C1 segment of cervical spinal cord (tissue), 14 donors: ENCODE results near the gene VLDLR.

ENCODE experiments used
- DNase-seq, 14 donors: peaks; one replicate each; lab custom pipeline; 2025; lab: John Stamatoyannopoulos, UW

The VLDLR gene

GRCh38 chr9:2621722-2622460, at the start of gene VLDLR:
Gene VLDLR, plus strand, starts transcription at chr9:2621787. Its CDS starts 403 bp downstream, at chr9:2622190.
- DNase-seq: peak in 12 of 14 donors; percentile 56 to 88 (median 74)

DNA sequence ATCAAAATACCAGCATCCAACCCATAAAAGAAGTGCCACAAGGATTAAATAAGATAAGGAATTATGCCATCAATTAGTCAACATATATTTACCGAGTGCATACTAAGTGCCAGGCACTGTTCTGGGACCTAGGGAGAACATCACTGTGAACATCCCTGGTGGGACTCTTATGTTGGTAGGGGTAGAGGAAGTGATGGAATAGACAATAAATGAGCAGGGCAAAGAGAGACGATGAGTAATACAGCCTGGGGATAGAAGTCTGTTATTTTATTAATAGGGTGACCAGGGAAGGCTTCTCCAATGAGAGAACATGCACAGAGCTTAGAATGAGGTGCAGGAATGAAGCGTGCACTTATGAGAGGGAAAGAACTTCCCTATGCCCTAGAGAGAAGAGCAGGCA, 47.4 kb upstream of the VLDLR start:
- DNase-seq: no peak

DNA sequence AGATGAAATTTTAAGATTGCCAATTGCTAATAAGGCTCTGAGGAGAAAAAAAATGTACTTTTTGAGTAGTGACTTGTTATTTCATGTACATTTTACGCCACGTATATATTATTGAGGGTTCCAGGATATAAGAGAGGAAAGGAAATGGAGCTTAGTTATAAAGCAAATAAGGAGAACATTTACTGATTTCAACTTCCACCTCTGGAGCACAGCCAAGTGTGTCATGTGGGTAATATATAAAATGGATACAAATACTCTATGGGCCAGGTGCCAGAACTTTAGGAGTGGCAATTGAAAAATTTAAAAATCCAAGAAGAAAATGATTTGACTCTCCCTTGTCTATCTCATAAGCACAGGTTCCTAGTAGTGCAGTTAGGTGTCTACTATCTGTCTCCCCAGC, 45.0 kb upstream of the VLDLR start:
- DNase-seq: no peak

DNA sequence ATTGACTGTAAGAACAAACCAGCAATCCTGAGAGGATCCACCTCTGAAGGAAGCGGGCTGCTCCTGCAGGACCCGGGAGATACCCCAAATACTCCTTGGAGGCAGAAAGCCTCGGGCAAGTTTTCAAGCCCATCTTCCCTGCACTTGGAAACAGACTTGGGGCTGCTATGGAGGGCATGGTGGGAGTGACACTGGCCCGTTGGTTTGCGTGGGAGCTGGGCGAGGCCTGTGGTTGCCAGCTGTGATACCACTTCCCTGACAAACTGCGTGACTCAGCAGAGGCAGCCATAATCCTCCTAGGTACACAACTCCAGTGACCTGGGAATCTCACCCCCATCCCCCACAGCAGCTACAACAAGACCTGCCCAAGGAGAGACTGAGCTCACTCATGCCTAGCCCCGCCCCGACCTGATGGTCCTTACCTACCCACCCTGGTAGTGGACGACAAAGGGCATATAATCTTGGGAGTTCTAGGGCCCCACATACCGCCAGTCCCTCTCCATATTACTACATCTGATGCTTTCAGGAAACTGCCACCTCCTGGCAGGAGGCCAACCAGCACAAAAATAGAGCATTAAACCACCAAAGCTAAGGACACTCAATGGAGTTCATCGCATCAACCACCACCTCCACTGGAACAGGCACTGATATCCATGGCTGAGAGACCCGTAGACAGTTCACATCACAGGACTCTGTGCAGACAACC, 38.1 kb upstream of the VLDLR start:
- no peak for DNase-seq

DNA sequence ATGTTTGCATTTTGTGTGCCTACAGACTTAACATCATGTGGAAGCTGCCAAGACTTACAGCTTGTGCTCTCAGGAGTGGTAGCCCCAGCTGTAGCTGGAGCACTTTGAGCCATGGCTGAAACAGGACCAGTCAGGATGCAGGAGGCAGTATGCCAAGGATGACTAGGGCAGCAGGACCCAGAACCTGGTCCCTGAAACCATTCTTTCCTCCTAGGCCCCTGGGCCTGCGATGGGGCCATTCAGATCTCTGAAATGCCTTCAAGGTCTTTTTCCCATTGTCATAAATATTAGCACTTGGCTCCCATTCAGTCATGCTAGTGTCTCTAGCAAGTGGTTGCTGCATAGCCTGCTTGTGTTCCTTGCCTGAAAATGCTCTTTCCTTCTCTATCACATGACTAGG, 29.6 kb upstream of the VLDLR start:
- DNase-seq: no peak

DNA sequence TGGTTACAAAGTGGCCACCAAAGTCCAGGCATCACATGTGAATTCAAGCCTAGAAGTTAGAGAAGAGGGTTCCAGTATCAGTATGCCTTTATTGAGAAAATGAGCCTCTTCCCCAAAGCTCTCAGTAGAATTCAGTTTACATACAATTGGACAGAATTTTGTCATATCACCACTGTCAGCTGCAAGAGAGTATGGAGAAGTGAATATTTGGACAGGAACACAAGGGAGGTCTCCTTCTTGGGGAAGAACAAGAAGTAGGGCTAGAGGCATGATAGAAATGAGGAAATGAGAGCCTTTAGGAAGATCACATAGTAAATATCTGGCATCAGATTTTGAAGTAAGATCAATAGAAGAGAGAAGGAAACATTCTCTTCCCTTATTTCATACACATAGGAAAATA, 27.8 kb upstream of the VLDLR start:
- no peak for DNase-seq

GRCh38 chr9:2595973-2596372, 25.6 kb upstream of the VLDLR start:
- DNase-seq: no peak

DNA sequence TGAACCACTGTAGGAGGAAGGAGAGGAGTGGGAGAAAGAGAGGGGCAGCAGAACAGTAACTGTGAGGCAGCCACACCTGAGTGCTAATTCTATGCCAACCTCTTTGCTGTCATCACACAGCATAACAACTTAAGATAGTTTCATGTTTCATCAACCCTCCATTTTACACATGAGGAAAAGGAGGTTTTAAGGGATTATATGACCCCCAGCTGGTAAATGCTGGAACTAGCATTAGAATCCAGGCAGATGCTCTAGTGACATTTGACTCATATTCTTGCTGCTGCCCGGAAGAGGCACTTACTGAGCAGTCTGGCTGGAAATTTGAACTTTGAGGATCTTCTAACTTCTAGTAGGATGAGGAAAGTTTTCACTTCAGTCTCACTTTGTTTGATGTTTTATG, 24.1 kb upstream of the VLDLR start:
- DNase-seq: no peak

DNA sequence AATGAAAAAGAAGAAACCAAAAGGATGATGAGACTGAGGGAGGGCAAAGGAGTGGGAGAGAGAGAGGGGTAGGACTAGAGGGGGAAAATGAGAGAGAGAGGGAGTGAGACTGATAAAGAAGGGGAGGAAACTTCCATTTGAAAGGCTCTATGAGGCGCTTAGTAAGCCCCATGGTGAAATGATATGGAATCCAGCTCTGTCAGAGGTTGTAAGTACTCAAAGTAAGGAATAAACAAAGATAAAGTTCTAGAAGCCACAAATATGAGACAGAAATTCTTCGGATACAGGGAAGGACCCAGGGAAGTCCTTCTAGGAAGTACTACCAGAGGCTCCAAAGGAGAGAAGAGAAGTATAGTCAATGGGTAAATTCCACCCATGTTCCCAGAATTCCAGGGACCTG, 21.7 kb upstream of the VLDLR start:
- DNase-seq: no peak

GRCh38 chr9:2600307-2600706, 21.3 kb upstream of the VLDLR start:
- DNase-seq: no peak

GRCh38 chr9:2601785-2602378, 19.7 kb upstream of the VLDLR start:
- no peak for DNase-seq

DNA sequence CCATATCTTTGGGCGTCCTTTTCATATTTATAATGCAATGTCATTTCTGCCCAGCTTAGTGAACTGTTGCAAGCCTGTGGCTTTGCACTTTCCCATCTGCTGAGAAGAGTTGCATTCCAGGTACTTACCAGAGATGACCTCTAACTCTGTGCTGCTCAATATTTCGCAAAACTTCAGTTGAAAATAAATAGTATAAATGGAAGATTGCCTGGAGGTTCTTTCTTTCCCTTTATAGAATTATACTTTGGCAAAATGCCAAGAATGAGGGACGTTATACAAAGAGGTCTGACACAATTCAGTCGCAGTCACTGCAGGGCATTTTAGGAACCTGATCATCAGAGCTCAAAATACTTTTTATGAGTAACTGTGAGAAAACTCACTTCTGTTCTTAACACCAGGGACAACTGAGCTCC, 18.9 kb upstream of the VLDLR start:
- DNase-seq: no peak

GRCh38 chr9:2603621-2604020, 18.0 kb upstream of the VLDLR start:
- DNase-seq: no peak

DNA sequence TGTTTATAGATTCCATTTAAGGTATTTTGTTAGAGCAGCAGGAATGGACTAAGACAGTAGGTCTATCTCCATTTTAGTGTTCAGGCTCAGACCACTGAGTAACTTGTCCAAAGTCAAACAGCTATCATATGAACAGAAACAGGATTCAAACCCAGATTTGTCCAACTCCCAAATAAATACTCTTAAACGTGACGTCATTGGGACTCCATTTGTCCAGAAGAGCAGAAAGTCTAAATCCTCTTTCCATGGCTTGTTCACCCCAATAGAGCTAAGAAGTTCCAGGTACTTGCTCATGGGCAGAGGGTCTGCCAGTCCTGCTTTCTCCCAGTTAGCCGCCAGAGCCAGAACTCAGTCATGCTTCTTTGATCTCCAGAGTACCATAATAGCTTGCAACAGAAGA, 16.3 kb upstream of the VLDLR start:
- no peak for DNase-seq

- no peak for DNase-seq
Measured at GRCh38 chr9:2608276-2608675, 13.3 kb upstream of the VLDLR start.

DNA sequence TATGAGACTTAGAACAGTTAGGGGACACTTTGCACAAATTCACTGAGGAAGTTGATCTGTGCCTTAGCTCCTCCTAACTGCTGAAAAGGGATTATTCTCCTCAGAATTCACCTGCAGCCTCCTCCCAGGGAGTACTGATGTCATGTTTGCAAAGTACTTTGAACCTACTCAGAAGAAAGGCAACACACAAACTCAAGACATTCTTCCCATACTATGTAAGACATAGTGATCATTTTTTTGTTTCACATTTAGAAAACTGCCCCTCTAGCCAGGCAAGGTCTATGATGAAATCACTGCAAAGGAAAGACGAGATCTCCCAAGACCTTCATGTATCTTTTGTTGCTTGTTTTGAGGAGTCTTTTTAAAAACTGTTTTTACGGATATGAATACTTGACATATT, 10.6 kb upstream of the VLDLR start:
- DNase-seq: no peak

GRCh38 chr9:2611961-2612360, 9.6 kb upstream of the VLDLR start:
- DNase-seq: no peak

DNA sequence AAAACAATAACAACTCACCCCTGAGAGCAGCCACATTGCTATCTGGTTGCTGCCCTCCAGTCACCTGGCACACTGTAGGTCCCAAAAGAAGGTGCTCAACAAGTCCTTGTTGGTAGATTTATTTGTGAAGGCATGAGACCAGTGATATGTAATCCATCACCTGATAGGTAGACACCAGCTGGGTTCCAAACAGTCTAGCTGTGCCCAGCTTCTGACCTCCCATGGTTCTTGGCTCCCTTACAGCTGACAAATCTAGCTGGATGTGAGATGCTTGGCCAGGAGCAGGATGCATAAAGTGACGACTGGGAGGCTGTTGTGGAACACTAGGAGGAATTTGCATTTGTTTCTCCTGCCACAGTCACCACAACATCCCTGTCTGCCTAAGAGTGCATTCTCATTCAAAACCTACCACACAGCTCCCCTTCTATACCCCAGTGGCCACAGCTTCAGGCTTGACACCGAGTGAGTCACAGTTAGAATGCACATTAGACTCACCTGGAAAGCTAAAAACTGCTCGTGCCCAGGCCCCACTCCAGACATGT, 7.8 kb upstream of the VLDLR start:
- DNase-seq: peak in 1 of 14 donors; percentile 36

DNA sequence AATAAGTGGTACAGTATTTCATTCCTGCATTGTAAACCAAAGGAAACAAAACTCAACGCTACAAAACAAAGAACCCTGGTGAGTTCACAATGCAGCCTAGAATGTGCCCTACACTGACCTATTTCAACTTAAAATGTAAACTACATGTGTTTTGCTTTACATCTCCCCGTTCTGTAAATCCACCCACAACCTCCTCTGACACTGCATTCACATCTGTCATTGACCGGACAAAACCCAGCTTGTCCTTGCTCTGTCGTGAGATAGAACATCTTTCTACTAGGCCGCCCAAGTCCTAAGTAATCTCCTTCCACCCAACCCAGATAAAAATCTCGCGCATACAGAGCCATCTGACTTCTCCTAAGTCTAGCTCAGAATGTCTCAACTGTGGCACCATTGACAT, 6.1 kb upstream of the VLDLR start:
- no peak for DNase-seq

DNA sequence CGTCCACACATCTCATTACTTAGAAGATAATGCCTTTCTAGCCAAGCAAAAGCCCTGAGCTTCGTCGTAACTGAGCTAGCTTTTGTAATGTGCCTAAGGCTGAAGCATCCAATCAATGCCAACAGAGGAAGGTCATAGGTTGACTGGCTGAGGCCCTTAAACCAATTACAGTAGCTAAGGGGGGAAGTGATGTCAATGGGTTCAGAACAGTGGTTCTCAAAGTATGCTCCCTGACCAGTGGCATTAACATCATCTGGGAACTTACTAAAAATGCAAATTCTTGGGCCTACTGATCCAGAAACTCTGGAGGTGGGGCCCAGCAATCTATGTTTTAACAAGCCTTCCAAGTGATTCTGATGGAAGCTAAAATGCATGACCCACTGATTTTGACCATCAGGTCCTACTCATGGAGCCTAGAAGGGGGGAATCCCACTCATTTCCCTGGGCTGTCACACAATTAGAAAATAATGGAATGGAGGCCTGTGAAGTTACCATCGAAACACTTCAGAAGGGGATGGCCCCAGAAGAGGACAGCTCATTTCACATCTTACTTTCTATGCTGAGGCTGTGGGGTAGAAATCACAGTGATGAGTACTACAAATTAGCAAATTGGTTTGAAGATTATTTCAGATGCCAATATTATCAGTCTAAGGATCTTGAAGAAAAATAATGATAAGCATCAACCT, 4.8 kb upstream of the VLDLR start:
- DNase-seq: no peak

- no peak for DNase-seq
Measured at GRCh38 chr9:2618289-2618688, 3.3 kb upstream of the VLDLR start.
